Vagina (tissue), 2 donors: Measurements from ENCODE around the gene PDE2A. TPM values are rescaled to one million over a fixed set of nuclear protein-coding genes. Genes with fewer than 3 reads are reported as not detected.

Experiments
- DNase-seq, 2 donors: peaks; one replicate each; pipeline ENCODE4 v3.0.0-alpha.2; 2017; ENCODE audit errors: extremely low spot score in 2 of 2
- H3K27ac ChIP-seq: fragments of 200-600 bp; sonication (generic); one replicate; pipeline ENCODE4 v1.5.1; 2019
- H3K27me3 ChIP-seq: fragments of 200-600 bp; sonication (generic); one replicate; pipeline ENCODE4 v1.5.1; 2019
- H3K36me3 ChIP-seq, 2 donors: fragments of 200-600 bp; sonication (generic); one replicate each; pipeline ENCODE4 v1.5.1; 2017 to 2019
- H3K4me1 ChIP-seq: fragments of 200-600 bp; sonication (generic); one replicate; pipeline ENCODE4 v1.5.1; 2019
- H3K4me3 ChIP-seq, 2 donors: fragments of 200-600 bp; sonication (generic); 1 replicate in 1 of 2; 2 replicates in 1 of 2; pipeline ENCODE4 v1.5.1; 2016 to 2019
- H3K9me3 ChIP-seq: fragments of 200-600 bp; sonication (generic); one replicate; pipeline ENCODE4 v1.5.1; 2019
- POLR2A ChIP-seq, 2 donors: fragments of 450-650 bp; IDR thresholded peaks; one replicate each; pipeline ENCODE4 v1.6.1; 2017; ENCODE audit warnings: antibody characterized with exemption in 2 of 2, mild to moderate bottlenecking in 2 of 2, moderate library complexity in 2 of 2
- POLR2AphosphoS5 ChIP-seq, 2 donors: sonication (generic); formaldehyde crosslinking; IDR thresholded peaks; one replicate each; pipeline ENCODE4 v1.9.0; 2017; ENCODE audit warnings: antibody characterized with exemption in 2 of 2, mild to moderate bottlenecking in 2 of 2, low read depth in 1 of 2; ENCODE audit not compliant: insufficient read depth in 1 of 2
- intact Hi-C: fragments of 100-400 bp; cut with DNase I; formaldehyde crosslinking; loops from one replicate; pipeline ENCODE4 v1.15.1; 2023
- total RNA-seq: library from RNA; depleted of rRNA; stranded (reverse); fragments of >200 nt; gene quantifications from one replicate; pipeline ENCODE4 v1.2.3, GENCODE V29; 2016
- TF ChIP-seq, protein P1 (sequence below), 3 experiments: fragments of 450-650 bp in 2 of 3; fragments of 200-600 bp in 1 of 3; sonication (generic) in 1 of 3; IDR thresholded peaks; one replicate each; pipeline ENCODE4 v1.5.1; 2017 to 2019; ENCODE audit warnings: antibody characterized with exemption in 3 of 3, mild to moderate bottlenecking in 2 of 3, moderate library complexity in 2 of 3

The PDE2A gene
- total RNA-seq, 1 donor from 2014 or later: 57.0 TPM

DNA sequence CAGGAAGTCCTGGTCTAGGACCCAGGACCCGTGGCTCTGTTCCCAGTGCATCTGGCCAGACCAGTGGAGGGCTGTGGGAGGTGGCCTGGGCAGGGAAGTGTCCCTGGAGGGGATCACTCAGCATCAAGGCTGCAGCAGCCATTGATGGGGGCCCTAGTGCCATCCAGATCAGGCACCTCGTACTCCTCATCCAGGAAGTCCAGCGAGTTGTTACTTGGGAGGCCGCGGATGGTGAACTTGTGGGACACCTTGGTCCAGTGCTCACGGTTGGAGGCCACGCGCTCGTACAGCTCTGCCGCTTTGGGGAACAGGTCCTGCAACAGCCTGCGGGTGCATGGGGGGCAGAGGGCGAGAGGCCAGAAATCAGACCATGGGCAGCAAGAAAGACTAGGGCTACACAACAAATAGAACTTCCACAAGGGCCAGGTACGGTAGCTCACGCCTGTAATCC lies 96.9 kb downstream of the PDE2A start:
- no peaks in the 10 kb centered on the region for H3K27me3 ChIP-seq
- no peak overlapping the region for H3K27ac ChIP-seq
- no peaks in the 10 kb centered on the region for H3K4me1 ChIP-seq
- DNase-seq: no peak
- no peaks in the 10 kb centered on the region for H3K36me3 ChIP-seq
- H3K9me3 ChIP-seq: no peaks in the 10 kb centered on the region
- H3K4me3 ChIP-seq: no peak overlapping the region
- intact Hi-C loops: loop anchor here (10.0 kb wide), 1 partner anchor 102 kb away; no protein-coding TSS in a partner anchor
- TF ChIP-seq POLR2AphosphoS5 (IDR thresholded peaks at IDR 0.05; ENCODE audit: insufficient read depth in 1 of 2, low read depth in 1 of 2): no peak
- TF ChIP-seq, protein P1, sequence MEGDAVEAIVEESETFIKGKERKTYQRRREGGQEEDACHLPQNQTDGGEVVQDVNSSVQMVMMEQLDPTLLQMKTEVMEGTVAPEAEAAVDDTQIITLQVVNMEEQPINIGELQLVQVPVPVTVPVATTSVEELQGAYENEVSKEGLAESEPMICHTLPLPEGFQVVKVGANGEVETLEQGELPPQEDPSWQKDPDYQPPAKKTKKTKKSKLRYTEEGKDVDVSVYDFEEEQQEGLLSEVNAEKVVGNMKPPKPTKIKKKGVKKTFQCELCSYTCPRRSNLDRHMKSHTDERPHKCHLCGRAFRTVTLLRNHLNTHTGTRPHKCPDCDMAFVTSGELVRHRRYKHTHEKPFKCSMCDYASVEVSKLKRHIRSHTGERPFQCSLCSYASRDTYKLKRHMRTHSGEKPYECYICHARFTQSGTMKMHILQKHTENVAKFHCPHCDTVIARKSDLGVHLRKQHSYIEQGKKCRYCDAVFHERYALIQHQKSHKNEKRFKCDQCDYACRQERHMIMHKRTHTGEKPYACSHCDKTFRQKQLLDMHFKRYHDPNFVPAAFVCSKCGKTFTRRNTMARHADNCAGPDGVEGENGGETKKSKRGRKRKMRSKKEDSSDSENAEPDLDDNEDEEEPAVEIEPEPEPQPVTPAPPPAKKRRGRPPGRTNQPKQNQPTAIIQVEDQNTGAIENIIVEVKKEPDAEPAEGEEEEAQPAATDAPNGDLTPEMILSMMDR (IDR thresholded peaks at IDR 0.05): no peak
- no peak for TF ChIP-seq POLR2A (IDR thresholded peaks at IDR 0.05)

DNA sequence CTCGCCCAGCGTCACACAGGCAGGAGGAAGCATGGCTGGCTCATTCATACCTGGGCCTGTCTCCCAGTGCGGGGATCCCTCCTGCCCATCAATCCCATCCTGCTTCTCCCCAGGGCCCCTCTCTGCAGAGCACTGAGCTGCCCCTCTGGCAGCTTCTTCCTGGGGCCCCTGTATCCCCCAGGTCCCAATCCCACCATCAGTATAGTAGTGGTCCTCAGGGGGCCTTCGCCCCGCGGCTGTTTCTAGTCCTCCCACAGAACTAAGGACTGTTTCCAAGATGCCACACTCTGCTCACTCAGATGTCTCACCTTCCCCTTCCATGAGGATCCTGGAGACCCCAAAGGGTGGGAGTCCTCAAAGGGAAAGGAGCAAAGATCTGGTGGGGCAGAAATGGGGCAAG lies 97.6 kb downstream of the PDE2A start:
- Histone ChIP-seq H3K4me1 (no peaks in the 10 kb centered on the region), H3K9me3 (no peaks in the 10 kb centered on the region), H3K36me3 (no peaks in the 10 kb centered on the region), H3K4me3 (no peak overlapping the region), H3K27me3 (no peaks in the 10 kb centered on the region), H3K27ac (no peak overlapping the region)
- intact Hi-C loops: loop anchor here (10.0 kb wide), 1 partner anchor 102 kb away; no protein-coding TSS in a partner anchor
- no peak for TF ChIP-seq POLR2AphosphoS5 (IDR thresholded peaks at IDR 0.05; ENCODE audit: insufficient read depth in 1 of 2, low read depth in 1 of 2)
- TF ChIP-seq, protein P1 (IDR thresholded peaks at IDR 0.05): no peak
- no peak for TF ChIP-seq POLR2A (IDR thresholded peaks at IDR 0.05)
- no peak for DNase-seq

DNA sequence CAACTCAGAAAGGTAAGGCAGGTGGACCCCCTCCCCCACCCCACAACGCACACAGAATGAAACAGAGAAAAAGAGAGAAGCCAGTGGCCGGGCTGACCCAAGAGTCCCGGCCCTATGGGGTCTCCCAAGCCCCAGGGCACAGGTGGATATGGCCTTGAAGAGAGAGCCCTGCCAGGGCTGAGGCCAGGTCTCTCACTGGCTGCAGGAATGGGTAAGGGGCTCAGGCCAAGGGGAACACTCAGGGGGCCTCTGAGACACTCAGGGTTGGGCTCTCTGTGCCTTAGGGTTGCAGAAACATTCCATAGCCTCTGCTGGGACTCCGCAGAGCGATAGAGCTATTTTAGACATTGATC lies 98.0 kb downstream of the PDE2A start:
- H3K4me1 ChIP-seq: no peaks in the 10 kb centered on the region
- no peak for DNase-seq
- H3K27ac ChIP-seq: no peak overlapping the region
- intact Hi-C loops: loop anchor here (10.0 kb wide), 1 partner anchor 101 kb away; no protein-coding TSS in a partner anchor
- no peaks in the 10 kb centered on the region for H3K36me3 ChIP-seq
- H3K4me3 ChIP-seq: no peak overlapping the region
- H3K9me3 ChIP-seq: no peaks in the 10 kb centered on the region
- TF ChIP-seq, protein P1 (IDR thresholded peaks at IDR 0.05): no peak
- TF ChIP-seq POLR2AphosphoS5 (IDR thresholded peaks at IDR 0.05; ENCODE audit: insufficient read depth in 1 of 2, low read depth in 1 of 2) (no peak), POLR2A (IDR thresholded peaks at IDR 0.05) (no peak)
- H3K27me3 ChIP-seq: no peaks in the 10 kb centered on the region

- Histone ChIP-seq H3K9me3 (no peaks in the 10 kb centered on the region), H3K27me3 (no peaks in the 10 kb centered on the region), H3K4me1 (no peaks in the 10 kb centered on the region), H3K27ac (no peak overlapping the region), H3K36me3 (no peaks in the 10 kb centered on the region), H3K4me3 (no peak overlapping the region)
- no peak for DNase-seq
- intact Hi-C loops: loop anchor here (10.0 kb wide), 1 partner anchor 101 kb away; no protein-coding TSS in a partner anchor
- TF ChIP-seq POLR2A (IDR thresholded peaks at IDR 0.05): no peak
- TF ChIP-seq, protein P1 (IDR thresholded peaks at IDR 0.05): no peak
- no peak for TF ChIP-seq POLR2AphosphoS5 (IDR thresholded peaks at IDR 0.05; ENCODE audit: insufficient read depth in 1 of 2, low read depth in 1 of 2)
These were observed 98.5 kb downstream of the PDE2A start for GRCh38 chr11:72575533-72576242.
